Astrocyte (in vitro differentiated cells and primary cell): ENCODE measurements around the gene MOXD1. TPM values are rescaled to one million over a fixed set of nuclear protein-coding genes. Genes with fewer than 3 reads are reported as not detected.

ENCODE experiments used
- DNase-seq: peaks from one replicate; pipeline ENCODE4 v3.0.0-alpha.2; 2010; ENCODE audit warnings: low read depth
- FAIRE-seq: peaks from 2 replicates; lab custom pipeline; 2011; peaks lifted over from hg19 to GRCh38; lab: Jason Lieb, UNC
- H2AFZ ChIP-seq: 2 replicates; pipeline ENCODE4 v1.6.0; 2012; ENCODE audit warnings: low read depth, low read length, inconsistent platforms
- H3K27ac ChIP-seq: 2 replicates; pipeline ENCODE4 v1.5.1; 2011; ENCODE audit warnings: low read depth, low read length, inconsistent platforms
- H3K27me3 ChIP-seq: 2 replicates; pipeline ENCODE4 v1.6.0; 2011; ENCODE audit warnings: low read length, inconsistent platforms; ENCODE audit not compliant: insufficient read depth
- H3K36me3 ChIP-seq: 2 replicates; pipeline ENCODE4 v1.5.1; 2011; ENCODE audit warnings: low read length, inconsistent platforms; ENCODE audit not compliant: insufficient read depth
- H3K4me1 ChIP-seq: 2 replicates; pipeline ENCODE4 v1.5.1; 2011; ENCODE audit warnings: low read length, inconsistent platforms; ENCODE audit not compliant: insufficient read depth
- H3K4me2 ChIP-seq: 2 replicates; pipeline ENCODE4 v1.6.0; 2012; ENCODE audit warnings: low read length, inconsistent platforms
- H3K4me3 ChIP-seq: 2 replicates; pipeline ENCODE4 v1.5.1; 2011; ENCODE audit warnings: low read depth, mild to moderate bottlenecking, low read length, inconsistent platforms; ENCODE audit not compliant: insufficient read depth
- H3K79me2 ChIP-seq: 2 replicates; pipeline ENCODE4 v1.6.0; 2012; ENCODE audit warnings: mild to moderate bottlenecking, low read length, inconsistent platforms; ENCODE audit not compliant: insufficient read depth
- H3K9ac ChIP-seq: 2 replicates; pipeline ENCODE4 v1.6.0; 2012; ENCODE audit warnings: mild to moderate bottlenecking, low read length, inconsistent platforms
- H3K9me3 ChIP-seq: 2 replicates; pipeline ENCODE4 v1.5.1; 2012; ENCODE audit warnings: low read depth, mild to moderate bottlenecking, low read length, inconsistent platforms; ENCODE audit not compliant: insufficient read depth
- H4K20me1 ChIP-seq: 2 replicates; pipeline ENCODE4 v1.6.0; 2012; ENCODE audit warnings: low read length, inconsistent platforms; ENCODE audit not compliant: insufficient read depth
- H3K27ac Mint-ChIP-seq: one replicate; pipeline ENCODE4 v1.8.0; 2021; ENCODE audit warnings: mild to moderate bottlenecking, mixed read lengths; ENCODE audit not compliant: unreplicated experiment
- H3K27me3 Mint-ChIP-seq: one replicate; pipeline ENCODE4 v1.8.0; 2021; ENCODE audit warnings: low read depth, mixed read lengths; ENCODE audit not compliant: unreplicated experiment
- H3K36me3 Mint-ChIP-seq: one replicate; pipeline ENCODE4 v1.8.0; 2021; ENCODE audit warnings: low read depth, mixed read lengths; ENCODE audit not compliant: unreplicated experiment
- H3K4me1 Mint-ChIP-seq: one replicate; pipeline ENCODE4 v1.8.0; 2021; ENCODE audit warnings: low read depth, mixed read lengths; ENCODE audit not compliant: unreplicated experiment
- H3K4me3 Mint-ChIP-seq: one replicate; pipeline ENCODE4 v1.8.0; 2021; ENCODE audit warnings: mild to moderate bottlenecking, moderate library complexity, mixed read lengths; ENCODE audit not compliant: unreplicated experiment
- H3K9me3 Mint-ChIP-seq: one replicate; pipeline ENCODE4 v1.8.0; 2021; ENCODE audit warnings: mild to moderate bottlenecking, mixed read lengths; ENCODE audit not compliant: unreplicated experiment
- CTCF ChIP-seq: IDR thresholded peaks from 2 replicates; pipeline ENCODE4 v1.5.1; 2011; ENCODE audit warnings: low read depth, mild to moderate bottlenecking, inconsistent platforms, low read length, moderate library complexity; ENCODE audit not compliant: insufficient read depth
- EZH2 ChIP-seq: IDR thresholded peaks from 2 replicates; pipeline ENCODE4 v1.6.1; 2012; ENCODE audit warnings: mild to moderate bottlenecking, low read length, inconsistent platforms; ENCODE audit not compliant: insufficient read depth
- total RNA-seq: library from RNA; stranded (reverse); gene quantifications from 2 replicates; pipeline ENCODE4 v1.2.1, GENCODE V29; 2021

MOXD1 gene
- total RNA-seq, 1 donor from 2014 or later = 3.5 TPM

- Mint-ChIP-seq H3K36me3 (no peaks in the 10 kb centered on the region), H3K27me3 (no peaks in the 10 kb centered on the region), H3K9me3 (peaks cover 8% of the 10 kb centered on the region), H3K27ac (no peak overlapping the region), H3K4me1 (no peaks in the 10 kb centered on the region), H3K4me3 (no peak overlapping the region)
- Histone ChIP-seq H3K36me3 (no peaks in the 10 kb centered on the region), H3K9ac (no peak overlapping the region), H4K20me1 (no peaks in the 10 kb centered on the region), H3K27ac (no peak overlapping the region), H3K9me3 (no peaks in the 10 kb centered on the region), H3K27me3 (no peaks in the 10 kb centered on the region), H3K79me2 (no peaks in the 10 kb centered on the region), H2AFZ (no peak overlapping the region), H3K4me3 (no peak overlapping the region), H3K4me2 (no peak overlapping the region), H3K4me1 (no peaks in the 10 kb centered on the region)
- no peak for FAIRE-seq
- no peak for DNase-seq
- TF ChIP-seq EZH2 = no peak
These were observed 28.8 kb upstream of the MOXD1 start for GRCh38 chr6:132430110-132430509.

- Mint-ChIP-seq H3K9me3 (peaks cover 20% of the 10 kb centered on the region), H3K36me3 (peaks cover 5% of the 10 kb centered on the region), H3K4me3 (no peak overlapping the region), H3K27ac (no peak overlapping the region), H3K27me3 (no peaks in the 10 kb centered on the region), H3K4me1 (no peaks in the 10 kb centered on the region)
- Histone ChIP-seq H3K79me2 (no peaks in the 10 kb centered on the region), H2AFZ (no peak overlapping the region), H3K4me2 (no peak overlapping the region), H3K4me1 (no peaks in the 10 kb centered on the region), H3K36me3 (no peaks in the 10 kb centered on the region), H4K20me1 (no peaks in the 10 kb centered on the region), H3K4me3 (no peak overlapping the region), H3K9ac (no peak overlapping the region), H3K9me3 (no peaks in the 10 kb centered on the region), H3K27me3 (no peaks in the 10 kb centered on the region), H3K27ac (no peak overlapping the region)
- FAIRE-seq (no peak), DNase-seq (no peak)
- TF ChIP-seq CTCF (no peak), EZH2 (no peak)
These were observed 23.9 kb upstream of the MOXD1 start for GRCh38 chr6:132425176-132425575.

- Histone ChIP-seq H2AFZ (no peak overlapping the region), H3K27me3 (no peaks in the 10 kb centered on the region), H3K36me3 (no peaks in the 10 kb centered on the region), H3K27ac (no peak overlapping the region), H3K9me3 (no peaks in the 10 kb centered on the region), H3K4me3 (no peak overlapping the region), H3K9ac (no peak overlapping the region), H4K20me1 (no peaks in the 10 kb centered on the region), H3K4me2 (no peak overlapping the region), H3K4me1 (no peaks in the 10 kb centered on the region), H3K79me2 (no peaks in the 10 kb centered on the region)
- no peak for FAIRE-seq
- Mint-ChIP-seq H3K27ac (no peak overlapping the region), H3K4me1 (no peaks in the 10 kb centered on the region), H3K36me3 (peaks cover 5% of the 10 kb centered on the region), H3K9me3 (peaks cover 22% of the 10 kb centered on the region), H3K4me3 (no peak overlapping the region), H3K27me3 (no peaks in the 10 kb centered on the region)
- TF ChIP-seq CTCF = no peak
- TF ChIP-seq EZH2 = no peak
- no peak for DNase-seq
These were observed 22.6 kb upstream of the MOXD1 start for GRCh38 chr6:132423839-132424238.
